H54 (cell line): ENCODE data around the gene KIAA0586.
"Not testable (repeated sequence)": the region's sequence is repeated elsewhere in the genome, so short reads cannot be mapped to it uniquely, and the experiment has no call there.

Source experiments
- DNase-seq: peaks from one replicate; pipeline ENCODE4 v3.0.0; 2011; ENCODE audit warnings: low spot score, mixed read lengths; ENCODE audit not compliant: insufficient read length
- FAIRE-seq: peaks from 3 replicates; lab custom pipeline; 2011; peaks lifted over from hg19 to GRCh38; lab: Jason Lieb, UNC
- POLR2A ChIP-seq: IDR thresholded peaks from 2 replicates; pipeline ENCODE4 v1.6.1; 2011; ENCODE audit warnings: low read depth, mild to moderate bottlenecking, low read length

Gene KIAA0586

GRCh38 chr14:58428118-58428683, 682 bp downstream of the KIAA0586 start:
- FAIRE-seq (peak; percentile 64), DNase-seq (no peak)

GRCh38 chr14:58430156-58430555, 2.6 kb downstream of the KIAA0586 start:
- no peak for DNase-seq
- FAIRE-seq: peak; percentile 77
- TF ChIP-seq POLR2A: no peak

More at GRCh38 chr14:58428118-58428683, 682 bp downstream of the KIAA0586 start:
- no peak for TF ChIP-seq POLR2A

- no peak for TF ChIP-seq POLR2A
- DNase-seq: no peak
- FAIRE-seq: no peak
Observed at GRCh38 chr14:58439476-58439875, 12.0 kb downstream of the KIAA0586 start.

DNA sequence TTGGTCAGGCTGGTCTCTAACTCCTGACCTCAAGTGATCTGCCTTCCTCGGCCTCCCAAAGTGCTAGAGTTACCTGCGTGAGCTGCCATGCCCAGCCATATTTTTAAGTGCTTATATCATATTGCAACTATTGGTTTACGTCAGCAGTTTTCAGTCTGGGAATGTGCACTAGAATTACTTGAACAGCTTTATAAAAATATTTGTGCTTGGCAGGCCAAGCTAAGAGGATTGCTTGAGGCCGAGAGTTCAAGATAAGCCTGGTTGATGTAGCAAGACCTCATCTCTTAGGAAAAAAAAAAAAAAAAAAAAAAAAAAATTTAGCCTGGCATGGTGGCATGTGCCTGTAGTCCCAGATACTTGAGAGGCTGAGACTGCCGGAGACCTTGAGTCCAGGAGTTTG, 17.1 kb downstream of the KIAA0586 start:
- no peak for FAIRE-seq
- DNase-seq: no peak
- TF ChIP-seq POLR2A: no peak

DNA sequence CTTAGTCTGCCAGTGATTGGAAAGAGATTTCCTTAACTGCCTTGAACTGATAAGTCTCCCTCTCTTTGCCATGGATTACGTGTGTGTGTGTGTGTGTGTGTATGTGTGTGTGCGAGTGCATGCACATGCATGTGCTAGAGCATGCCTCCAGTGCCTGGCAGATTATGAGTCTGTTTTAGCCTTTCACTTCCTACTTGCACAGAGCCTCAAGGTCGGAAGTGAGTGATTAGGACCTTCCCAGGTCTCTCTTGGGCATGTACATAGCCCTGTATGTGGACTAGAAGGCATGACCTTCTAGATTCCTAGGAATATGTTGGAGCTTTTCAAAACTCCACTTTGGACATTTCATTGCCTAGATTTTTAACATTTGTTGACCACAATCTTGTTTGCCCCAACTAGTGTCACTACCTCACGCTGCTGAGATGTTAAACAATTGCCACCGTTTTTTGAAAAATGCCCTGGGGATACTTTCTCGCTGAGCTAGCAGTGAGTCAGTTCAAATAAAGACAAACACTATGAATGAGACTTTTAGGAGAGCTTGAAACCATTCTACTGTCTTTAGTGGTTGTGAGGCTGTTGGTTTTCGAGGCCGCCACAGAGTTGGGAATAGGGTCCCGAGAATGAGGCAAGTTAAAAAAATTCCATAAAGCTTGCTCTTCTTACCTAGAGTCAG, 28.2 kb downstream of the KIAA0586 start:
- no peak for TF ChIP-seq POLR2A
- peak; percentile 92 for FAIRE-seq
- DNase-seq: no peak

- DNase-seq: no peak
- TF ChIP-seq POLR2A: no peak
- FAIRE-seq: no peak
Observed at GRCh38 chr14:58460772-58461171, 33.3 kb downstream of the KIAA0586 start.

DNA sequence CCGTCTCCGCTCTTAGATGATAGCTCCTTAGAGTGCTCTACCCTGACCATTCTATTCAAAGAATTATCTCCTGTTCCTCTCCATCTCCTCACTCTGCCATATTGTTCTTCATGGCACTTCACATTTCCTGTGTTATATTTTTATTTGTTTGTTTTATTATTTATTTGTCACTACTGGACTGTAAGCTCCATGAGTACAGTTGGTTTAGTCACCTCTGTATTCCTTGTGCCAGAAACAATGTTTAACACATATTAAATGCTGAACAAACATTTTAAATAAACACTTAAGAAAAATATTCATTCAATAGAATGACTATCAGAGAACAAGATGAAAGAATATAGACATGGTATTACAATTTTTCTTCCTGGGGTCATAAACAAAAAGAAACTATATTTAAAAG, 35.6 kb downstream of the KIAA0586 start:
- no peak for TF ChIP-seq POLR2A
- no peak for DNase-seq
- FAIRE-seq: no peak

DNA sequence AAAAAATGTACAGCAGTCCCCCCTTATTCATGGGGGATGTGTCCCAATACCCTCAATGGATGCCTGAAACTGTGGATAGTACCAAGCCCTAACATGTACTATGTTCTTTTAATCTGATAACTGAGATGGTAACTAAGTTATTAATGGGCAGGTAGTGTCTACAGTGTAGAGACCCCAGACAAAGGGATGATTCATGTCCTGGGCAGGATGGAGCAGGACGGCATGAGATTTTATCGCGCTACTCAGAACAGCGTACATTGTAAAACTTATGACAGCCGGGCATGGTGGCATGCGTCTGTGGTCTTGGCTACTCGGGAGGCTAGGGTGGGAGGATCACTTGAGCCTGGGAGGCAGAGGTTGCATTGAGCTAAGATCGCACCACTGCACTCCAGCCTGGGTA, 37.1 kb downstream of the KIAA0586 start:
- FAIRE-seq (no peak), DNase-seq (no peak)
- no peak for TF ChIP-seq POLR2A

DNA sequence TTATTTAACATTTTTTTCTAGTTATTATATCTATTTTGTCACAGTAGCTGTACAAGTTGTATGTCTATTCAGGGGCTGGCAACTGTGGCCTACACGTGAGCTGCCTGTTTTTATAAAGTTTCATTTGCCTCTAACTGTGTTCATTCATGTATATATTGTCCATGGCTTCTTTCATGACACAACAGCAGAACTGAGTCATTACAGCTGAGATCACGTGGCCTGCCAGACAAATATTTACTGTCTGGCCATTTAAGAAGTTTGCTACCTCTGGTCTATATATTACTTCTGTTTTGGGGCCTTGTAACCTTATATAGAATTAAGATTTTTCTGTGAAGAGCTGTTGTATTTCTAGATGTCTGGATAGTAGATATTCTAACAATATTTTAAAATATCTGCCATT, 37.9 kb downstream of the KIAA0586 start:
- FAIRE-seq (no peak), DNase-seq (no peak)
- TF ChIP-seq POLR2A: no peak

DNA sequence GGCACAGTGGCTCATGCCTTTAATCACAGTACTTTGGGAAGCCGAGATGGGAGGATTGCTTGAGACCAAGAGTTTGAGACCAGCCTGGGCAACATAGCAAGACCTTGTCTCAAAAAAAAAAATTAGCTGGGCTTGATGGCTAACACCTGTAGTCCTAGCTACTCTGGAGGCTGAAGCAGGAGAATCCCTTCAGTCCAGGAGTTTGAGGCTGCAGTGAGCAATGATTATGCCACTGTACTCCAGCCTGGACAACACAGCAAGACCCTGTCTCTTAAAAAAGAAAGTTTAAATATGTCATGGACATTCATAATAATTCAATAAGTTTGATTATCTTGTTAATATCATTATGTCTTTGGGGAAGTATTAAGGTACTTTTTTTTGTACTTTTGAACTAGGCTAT, 38.9 kb downstream of the KIAA0586 start:
- TF ChIP-seq POLR2A: no peak
- DNase-seq (no peak), FAIRE-seq (no peak)

DNA sequence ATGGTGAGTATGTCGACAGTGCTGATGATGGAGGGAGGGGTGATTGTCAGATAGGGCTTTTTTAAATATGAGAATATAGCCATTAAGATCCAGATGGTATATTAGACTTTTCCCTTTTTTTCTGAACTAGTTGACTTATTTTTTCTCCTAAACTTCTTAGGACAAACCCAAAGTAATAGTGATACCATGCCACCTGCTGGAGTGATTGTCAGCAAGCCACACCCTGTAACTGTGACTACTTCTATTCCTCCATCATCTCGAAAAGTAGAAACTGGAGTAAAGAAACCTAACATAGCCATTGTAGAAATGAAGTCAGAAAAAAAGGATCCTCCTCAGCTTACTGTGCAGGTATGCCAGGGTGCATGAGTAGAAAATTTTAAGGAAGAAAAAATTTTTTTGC, 40.1 kb downstream of the KIAA0586 start:
- no peak for TF ChIP-seq POLR2A
- FAIRE-seq: no peak
- DNase-seq: no peak

- FAIRE-seq (no peak), DNase-seq (no peak)
- TF ChIP-seq POLR2A: no peak
Observed at GRCh38 chr14:58469309-58469708, 41.8 kb downstream of the KIAA0586 start.

DNA sequence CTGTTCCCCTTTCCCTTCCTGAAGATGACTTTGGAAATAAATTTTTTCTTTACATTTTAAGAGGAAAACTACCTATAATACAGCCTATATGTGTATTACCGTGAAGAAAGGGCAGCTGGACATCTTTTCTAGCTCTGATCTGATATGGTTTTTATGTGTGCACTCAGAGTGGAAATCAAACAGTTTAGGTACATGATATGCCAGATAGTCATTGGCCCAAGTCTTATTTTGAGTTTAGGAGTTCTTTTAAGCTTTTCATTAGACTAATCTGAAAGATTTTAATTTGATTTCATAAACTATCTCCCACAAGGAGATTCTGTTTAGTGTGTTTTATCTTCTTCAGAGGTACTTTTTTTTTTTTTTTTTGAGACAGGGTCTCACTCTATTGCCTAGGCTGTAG, 48.8 kb downstream of the KIAA0586 start:
- no peak for FAIRE-seq
- DNase-seq: no peak
- no peak for TF ChIP-seq POLR2A

DNA sequence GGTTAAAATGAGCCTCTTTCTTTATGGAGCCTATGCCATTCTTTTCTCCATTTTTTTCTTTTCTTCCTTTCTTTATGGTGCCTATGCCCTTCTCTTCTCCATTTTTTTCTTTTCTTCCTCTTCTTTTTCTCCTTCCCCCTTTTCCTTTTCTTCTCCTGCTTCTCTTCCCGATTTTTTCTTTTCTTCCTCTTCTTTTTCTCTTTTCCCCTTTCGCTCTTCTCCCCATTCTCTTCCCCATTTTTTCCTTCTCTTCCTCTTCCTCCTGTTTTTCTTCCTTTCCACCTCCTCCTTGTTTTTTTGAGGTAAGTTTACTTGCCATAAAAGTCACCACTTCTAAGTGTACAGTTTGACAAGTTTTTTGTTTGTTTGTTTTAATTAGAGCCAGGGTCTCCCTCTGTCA, 50.1 kb downstream of the KIAA0586 start:
- no peak for TF ChIP-seq POLR2A
- DNase-seq (no peak), FAIRE-seq (no peak)

DNA sequence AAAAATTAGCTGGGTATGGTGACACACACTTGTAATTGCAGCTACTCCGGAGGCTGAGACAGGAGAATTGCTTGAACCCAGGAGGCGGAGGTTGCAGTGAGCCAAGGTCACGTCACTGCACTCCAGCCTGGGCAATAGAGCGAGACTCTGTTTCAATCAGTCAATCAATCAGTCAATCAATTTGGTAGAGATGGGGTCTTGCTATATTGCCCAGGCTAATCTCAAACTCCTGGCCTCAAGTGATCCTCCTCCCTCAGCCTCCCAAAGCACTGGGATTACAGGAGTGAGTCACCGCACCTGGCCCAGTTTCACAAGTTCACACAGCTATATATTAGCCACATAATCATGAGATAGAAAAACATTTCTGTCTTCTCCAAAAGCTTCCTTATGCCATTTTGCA, 50.8 kb downstream of the KIAA0586 start:
- not testable (repeated sequence) for DNase-seq, FAIRE-seq
